Inflammatory macrophage (primary cell): ENCODE results near the gene DCUN1D4.
"Not testable (repeated sequence)": the region's sequence is repeated elsewhere in the genome, so short reads cannot be mapped to it uniquely, and the experiment has no call there.

Experiments
- DNase-seq, 2 donors: peaks; one replicate each; pipeline ENCODE4 v3.0.0-alpha.2; 2020 to 2022

DCUN1D4 gene

DNA sequence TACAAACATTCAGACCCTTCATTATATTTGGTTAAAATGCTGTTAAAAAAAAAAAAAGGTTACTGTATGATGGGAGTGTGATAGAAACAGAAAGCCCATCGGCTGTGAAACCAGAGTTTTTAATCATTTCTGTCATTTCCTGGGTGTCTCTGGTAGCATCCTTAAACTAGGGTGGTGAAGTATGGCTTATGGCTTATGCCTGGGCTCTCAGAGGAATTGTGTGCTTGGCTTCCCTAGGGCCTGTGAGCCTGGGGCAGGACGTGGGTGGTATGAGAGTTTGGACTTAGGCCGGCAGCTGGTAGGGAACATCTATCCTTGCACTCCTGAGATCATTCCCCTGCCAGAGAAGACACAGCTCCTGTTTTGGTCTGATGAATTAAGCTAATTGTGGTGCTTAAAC is 52.2 kb downstream of the DCUN1D4 start:
- DNase-seq, result no peak

DNA sequence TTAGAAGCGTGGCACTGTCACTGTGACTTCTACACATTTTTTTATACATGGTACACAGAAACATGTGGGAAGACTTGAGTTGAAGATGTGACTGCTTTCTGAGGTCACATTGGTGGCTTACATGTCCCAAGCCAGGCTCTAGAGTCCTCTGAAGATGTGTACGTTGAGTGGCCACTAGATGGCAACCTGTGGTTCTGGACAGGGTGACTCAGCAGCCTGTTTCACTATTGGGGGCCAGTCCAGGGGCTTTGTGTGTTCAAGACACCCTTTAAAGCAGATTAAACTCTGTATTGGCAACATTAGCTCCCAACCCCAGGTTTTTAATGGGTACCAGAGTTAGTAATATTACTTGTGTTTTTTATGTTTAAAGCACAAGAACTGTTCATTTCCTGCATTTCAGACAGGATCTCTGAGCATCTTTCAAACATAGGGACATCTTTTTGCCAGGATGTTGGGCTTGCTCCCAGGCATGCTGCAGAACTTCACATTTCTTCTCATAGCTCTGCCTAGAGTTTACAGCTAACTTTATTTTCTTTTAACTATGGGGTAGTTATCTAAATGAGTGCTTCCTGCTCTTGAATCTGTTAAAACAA is 53.0 kb downstream of the DCUN1D4 start:
- peak; percentile 60 to 72 for DNase-seq

DNA sequence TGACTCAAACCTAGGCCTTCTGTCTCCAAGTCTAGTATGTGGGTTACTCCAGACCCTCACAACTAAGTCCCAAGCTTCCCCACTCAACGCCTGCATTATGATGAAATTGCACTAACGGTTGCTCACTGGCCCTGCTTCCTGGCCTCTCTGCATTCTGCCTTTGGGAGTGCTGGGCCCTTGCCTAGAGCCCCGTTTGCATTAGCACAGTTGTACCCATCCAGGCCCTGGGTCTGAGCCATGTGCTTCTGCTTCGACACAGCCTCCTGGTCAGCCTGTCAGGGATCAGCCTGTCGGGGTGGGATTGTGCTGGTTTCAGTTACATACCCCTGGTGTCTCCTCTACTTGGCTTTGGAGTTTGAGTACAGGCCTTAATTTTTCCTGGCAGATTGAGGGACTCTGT is 58.4 kb downstream of the DCUN1D4 start:
- no peak for DNase-seq

DNA sequence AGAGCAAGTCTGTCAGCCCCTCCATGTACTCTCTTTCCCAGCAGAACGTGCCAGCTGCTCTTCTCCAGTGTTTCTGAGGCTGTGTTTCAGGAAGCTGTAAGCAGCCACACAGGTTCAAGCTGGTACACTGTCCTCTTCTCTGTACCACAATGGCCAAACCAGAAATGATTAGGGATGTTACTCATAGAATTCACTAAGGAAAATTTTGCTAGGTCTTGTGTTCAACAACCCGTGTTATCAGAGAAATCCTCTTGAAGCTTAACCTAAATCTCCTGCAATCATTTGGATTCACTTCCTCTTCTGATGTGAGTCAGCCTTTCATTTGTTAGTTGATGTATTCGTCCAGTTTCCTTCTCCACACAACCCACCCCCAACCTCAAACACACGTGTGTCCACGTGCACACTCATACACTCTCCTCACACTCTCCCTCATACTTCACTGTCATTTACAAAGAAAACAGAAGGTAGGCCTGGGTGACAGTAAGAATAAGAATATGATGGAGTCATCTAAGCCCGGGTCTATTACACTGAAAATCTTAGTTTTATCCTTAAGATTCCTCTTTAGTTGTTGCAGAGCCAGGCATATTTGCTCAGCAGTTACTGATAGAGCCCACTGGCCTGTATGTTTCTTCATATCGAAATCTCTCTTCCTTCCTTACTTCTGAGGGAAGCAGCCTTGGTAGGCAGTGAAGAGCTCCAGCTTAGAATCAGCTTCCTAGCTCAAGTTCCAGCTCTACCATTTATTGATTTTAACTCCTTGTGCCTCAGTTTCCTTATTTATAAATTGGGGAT is 63.4 kb downstream of the DCUN1D4 start:
- peak; percentile 72 to 80 for DNase-seq

DNA sequence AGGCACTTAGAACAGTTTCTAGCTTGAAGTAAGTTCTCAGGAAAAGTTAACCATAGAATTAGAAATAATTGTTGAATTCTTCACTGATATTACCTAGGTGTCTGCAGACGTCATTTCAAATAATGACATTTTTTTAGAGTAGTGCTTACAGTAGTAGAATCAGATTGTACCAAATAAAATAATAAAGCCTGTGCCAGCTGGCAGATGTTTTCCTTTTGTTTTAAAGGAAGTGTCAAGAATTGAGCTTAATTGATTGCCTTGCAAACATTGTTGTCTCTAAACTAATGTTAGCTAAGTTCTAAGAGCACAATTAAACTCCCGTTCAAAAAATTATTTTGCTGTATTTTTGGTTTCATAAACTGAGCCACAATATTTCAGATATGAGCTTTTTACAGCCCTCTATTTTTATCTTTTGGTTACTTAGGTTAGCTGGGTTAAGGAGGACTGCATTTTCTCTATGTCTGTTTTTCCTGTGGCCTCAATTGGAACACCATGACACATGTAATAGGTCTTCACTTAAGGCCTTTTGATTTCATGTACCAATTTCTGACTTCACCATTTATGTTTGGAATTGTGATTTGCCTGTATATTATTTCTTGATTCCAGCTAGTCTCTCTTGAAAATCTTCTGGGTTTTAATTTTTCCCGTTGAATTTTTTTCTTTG is 64.2 kb downstream of the DCUN1D4 start:
- no peak for DNase-seq

DNA sequence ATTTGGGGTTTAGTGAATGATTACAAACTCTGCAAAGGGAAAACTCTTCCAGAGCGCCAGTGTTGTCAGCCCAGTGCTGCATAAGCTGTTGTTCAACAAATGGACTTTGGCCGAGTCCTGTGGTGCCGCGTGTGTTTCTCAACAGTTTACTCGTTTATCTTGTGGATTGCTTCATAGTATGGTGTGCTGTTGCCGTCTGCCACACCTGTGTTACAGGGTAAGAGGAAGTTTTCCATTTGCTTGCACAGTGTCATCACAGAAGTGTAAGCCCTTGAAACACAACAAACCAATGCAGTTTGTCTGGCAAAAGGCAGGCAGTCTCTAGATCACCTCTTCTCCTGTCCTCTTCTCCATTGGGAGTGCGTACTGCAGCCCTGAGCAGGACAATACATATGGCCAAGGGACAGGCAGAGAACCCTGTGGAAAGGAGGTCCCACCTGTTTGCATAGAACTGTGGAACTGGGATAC is 66.3 kb downstream of the DCUN1D4 start:
- no peak for DNase-seq

DNA sequence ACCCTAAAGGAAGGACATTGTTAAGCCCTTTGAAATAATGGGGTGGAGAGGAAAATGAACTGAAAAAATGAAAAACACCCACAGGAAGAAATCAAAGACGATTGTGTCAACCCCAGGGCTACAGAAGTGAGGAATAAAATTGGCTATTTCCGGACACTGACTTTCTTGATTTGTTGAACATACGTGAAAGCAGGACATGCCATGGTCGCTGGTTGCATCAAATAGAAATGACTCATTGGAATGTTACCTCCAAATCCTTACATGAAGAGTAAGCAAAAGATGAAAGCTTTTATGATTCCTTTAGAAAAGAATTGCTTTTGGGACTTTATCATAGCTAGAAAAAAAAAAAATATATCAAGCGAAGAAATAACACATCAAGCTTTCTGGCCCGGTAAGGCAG is 75.3 kb downstream of the DCUN1D4 start:
- DNase-seq, result no peak

DNA sequence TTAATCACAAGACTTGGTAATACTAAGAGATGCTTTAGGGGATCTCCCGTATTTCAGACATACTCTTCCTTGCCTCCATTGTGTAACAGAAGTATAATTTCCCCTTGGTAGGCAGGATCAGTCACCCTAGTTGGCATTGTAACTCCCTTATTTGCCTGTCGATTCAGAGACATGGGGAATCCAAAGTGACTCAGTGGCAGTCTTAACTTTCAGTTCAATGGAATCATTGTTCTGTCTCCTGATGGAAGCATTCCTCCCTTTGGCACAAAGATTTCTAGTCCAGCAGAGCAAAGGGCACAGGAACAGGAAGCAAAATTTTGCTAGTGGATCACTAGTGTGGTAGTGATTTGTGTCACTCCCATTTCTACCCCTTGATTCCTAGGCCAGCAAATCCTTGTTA is 80.4 kb downstream of the DCUN1D4 start:
- DNase-seq, result no peak

DNA sequence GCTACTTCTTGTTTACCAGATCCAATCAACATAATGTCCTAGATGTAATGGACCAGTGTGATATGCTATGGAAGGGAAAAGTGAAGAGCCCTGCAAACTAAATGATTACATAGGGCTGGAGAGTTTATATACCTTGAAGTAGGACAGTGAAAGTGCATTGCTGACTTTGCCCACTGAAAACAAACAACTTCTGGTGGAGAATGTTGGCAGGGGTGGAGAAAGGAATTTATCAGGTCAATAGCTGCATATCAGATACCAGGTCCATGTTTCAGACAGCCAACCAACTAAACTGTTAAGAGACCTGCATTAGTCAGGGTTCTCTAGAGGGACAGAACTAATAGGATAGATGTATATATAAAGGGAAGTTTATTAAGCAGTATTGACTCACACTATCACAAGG is 82.4 kb downstream of the DCUN1D4 start:
- peak in 1 of 2 donors; percentile 3 for DNase-seq

DNA sequence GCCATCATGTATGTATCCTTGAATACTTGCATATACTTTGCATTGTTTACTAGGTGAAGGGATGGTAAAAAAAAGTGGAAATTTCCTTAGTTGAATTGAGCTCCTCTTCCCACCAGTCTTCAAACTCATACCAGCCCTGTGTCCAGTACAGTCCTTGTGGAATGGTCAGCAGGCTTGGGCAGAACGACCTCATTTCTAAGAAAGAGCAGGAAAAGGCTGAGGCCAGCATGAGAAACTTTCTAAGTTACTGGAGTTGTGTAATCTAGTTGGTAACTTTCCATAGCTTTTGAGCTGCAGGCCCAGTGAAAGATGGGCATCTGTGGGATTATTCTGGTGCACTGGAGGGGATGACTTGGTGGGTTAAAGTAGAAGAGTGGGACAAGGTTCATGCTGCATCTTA is 87.6 kb downstream of the DCUN1D4 start:
- no peak for DNase-seq

DNA sequence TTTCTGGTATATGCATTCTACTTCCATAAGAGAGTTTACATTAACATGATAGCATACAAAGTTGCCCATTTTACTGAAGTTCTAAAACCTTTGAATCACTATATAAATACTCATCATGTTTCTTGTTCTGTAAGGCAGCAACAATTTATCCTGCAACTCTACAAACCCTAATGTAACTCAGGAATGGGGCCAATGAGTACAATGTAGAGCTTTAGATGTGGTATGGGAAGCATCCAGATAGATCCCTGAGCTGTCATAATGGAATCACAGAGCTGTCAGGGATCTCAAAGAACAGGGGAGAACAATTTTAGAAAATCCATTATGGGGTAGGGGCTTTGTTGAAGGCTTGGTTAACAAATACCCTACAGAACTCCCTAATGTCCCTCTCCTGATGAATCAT is 88.5 kb downstream of the DCUN1D4 start:
- no peak for DNase-seq

DNA sequence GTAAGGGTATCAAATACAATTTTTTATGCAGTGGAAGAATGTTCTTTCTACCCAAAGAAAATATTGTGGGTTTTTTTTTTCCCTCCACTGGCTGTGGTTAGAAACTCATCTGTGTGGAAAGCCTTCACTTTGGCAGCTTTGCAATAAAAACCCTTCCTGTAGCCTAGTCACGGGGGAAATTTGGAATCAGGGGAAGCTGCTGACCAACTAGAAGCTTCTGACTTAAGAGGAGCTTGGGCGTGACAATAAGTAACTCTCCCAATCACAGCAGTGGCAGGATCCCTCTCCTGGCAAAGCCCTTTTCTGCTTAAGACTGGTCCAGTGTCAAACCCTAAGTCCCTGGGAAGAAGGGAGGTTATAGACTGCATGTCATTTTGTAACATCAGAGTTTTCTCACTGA is 89.3 kb downstream of the DCUN1D4 start:
- DNase-seq, result no peak

DNA sequence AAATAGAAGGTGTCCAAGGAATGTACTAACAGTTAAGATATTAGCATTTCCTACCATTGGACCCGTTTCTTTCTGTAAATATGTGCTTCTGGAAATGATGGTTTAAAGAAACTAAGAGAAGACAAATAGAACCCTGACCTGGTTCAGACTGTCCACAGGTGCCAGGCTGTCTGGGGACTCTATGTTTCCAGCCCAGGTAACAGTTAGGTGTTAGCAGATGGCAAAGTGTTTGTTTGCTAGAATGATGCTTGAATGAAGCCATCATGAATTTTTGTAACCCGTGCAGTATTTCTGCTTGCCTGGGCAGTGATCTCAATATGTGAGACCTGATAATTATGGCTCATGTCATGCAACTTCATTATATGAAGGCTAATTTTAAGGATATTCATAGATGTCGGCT is 89.7 kb downstream of the DCUN1D4 start:
- DNase-seq, result no peak

DNA sequence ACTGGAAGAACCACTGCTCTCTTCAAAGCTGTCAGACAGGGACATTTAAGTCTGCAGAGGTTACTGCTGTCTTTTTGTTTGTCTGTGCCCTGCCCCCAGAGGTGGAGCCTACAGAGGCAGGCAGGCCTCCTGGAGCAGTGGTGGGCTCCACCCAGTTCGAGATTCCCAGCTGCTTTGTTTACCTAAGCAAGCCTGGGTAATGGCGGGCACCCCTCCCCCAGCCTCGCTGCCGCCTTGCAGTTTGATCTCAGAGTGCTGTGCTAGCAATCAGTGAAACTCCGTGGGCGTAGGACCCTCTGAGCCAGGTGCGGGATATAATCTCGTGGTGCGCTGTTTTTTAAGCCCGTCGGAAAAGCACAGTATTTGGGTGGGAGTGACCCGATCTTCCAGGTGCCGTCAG is 97.5 kb downstream of the DCUN1D4 start:
- DNase-seq, result not testable (repeated sequence)

DNA sequence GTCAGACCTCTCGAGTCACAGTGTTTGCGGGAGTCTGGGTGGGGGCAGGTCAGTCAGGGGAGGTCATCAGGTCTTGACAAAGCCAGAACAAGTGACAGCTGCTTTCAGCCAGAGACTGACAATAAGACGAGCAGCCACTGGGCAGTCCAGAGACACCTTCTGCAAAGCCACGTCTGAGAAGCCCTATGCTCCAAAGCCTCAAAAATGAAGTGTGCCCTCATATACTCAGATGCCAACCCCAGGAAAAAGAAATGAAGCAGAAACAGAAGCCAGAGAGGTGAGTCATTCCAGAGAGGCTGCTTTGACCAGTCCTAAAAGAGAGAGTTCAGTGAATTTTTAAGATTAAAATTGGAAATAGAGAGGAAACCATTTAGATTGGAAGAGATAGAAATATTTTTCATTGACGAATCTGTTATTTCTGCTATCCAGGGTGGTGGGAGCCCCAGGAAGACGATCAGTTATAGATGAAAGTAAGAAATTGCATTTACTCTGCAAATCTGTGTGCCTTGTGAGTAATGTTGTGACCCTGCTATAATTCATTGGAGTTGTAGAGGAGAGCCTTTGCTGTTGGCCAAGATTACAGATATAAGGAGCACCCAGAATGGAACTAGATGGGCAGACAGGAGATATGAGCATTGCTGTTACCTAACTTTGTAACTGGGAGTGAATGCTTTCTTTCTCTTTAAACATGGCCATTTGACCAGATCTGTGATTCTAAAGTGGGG is 99.3 kb downstream of the DCUN1D4 start:
- DNase-seq, result no peak

DNA sequence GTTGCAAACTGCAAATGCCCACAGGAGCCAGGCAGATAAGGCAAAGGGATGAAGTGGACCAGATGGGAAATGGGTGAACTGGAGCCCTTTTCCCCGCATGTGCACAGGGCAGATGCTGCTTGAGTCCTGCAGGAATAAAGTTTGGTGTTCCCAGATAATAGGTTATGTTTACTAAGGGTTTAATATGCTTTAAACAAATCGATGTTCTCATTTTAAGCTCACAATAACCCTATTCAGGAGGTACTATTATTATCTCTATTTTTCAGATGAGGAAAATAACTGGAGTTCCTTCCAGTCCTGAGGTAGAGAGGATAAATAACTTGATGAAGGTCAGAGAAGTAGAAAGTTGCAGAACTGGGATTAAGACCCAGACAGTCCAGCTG is 99.9 kb downstream of the DCUN1D4 start:
- no peak for DNase-seq

DNA sequence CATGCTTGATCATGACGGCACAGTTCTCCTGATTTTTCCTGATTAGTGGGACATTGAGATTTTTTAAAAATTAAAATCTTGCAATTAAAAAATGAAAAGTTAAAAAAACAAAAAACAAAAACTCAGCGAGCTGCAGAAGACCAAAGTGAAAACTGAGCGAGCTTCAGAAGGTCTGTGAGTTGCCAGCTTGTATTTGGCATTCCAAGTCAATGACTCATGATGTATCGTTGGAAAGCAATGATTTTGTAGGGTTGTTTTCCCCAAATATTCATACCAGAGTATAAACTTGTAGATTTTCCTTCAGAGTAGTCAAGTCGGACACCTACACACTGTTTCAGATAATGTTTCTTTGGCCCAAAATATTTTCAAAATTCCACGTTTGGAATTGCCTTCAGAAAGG is 100.3 kb downstream of the DCUN1D4 start:
- no peak for DNase-seq

DNA sequence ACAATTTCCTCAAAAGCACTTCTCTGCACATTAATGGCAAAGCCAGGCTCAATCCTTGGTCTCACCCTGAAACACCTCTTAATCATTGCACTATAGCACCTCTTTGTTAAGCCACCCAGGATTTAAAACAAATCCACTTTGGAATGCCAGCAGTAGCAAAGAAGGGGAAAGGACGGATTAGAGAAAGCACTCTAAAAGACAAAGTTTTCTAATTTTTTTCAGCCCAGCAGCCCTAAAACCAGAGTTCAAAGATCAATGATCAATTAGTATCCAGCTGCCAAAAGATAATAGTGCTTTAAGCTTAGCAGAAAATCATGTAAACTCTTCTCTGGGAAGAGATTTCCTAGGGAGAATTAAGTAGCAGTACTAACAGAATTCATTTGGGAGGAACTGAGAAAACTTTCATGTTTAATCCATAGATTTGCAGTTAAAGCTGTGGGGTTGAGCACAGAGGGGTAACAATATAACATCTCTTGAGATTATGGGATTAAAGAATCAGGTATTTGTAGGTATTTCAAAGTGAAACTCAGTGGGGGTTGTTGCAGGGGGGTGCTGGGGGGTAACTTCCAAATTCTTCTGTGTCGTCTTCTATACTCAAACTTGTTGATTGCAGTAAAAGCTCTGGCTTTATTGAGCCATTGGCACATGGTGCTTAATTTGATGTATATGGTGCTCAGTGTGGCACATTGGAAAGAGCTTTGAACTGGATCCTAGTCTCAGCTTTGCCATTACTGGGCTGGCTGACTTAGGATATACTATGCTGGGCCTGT is 115.4 kb downstream of the DCUN1D4 start:
- DNase-seq, result no peak

DNA sequence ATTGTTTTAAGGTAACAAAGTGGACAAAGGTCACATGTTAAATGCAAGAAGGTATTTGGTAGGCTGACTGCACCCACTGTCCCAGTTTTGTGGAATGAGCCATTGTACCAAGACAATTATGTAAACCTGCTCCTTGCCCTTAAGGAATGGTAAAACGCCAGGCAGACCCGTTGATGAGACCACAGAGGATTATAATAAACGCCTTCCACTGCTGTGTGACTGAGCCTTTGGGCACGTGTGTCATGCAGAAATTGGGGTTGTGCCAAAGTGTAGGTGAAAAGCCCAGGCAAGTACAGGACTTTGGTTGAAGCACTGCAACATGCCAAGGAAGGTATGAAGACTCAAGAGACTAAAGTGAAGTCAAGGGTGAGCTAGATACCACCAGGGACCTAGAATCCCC is 117.5 kb downstream of the DCUN1D4 start:
- no peak for DNase-seq

DNA sequence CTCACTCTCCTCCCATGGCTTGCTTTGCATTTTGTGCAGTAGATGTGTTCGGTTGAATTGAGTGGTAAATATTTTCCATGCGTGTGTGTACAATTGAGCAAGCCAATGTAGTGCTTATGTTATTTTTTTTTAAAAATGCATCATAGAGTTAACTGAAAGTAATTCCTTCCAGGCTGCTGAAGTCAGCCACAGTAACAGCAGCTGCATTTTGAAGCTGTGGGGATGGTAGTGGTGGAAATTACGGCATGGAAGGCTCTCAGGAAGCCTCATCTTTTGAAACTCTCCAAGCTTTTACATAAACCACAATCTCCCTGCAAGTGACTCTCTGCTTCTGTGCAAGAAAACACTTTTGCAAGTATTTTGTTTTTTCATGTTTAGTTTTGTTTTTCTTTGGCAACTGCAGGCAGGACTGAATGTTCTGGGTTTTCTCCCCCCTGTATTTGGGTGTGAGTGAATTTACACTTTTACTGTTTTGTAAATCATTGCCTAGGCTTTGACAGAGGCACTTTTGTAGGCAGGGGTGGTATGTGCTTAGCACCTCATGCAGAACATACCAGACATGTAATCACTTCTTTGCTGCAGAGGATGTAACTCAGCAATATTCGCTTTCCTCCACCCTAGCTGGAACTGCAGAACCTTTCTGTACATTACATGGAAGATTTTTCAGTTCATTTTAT is 121.0 kb downstream of the DCUN1D4 start:
- no peak for DNase-seq

DNA sequence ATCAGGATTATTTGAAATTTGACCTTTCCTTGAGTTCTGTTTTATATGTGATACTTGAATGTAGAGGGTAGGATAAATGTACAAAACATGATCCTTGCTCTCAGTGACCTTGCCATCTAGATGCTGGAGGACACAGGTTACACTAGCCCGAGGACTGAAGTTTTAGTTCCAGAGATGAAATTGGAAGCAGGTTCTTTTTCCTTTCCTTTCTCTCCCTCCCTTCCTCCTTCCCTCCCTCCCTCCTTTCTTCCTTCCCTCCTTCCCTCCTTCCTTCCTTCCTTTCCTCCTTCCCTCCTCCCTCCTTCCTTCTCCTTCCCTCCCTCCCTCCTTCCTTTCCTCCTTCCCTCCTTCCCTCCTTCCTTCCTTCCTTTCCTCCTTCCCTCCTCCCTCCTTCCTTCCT is 122.9 kb downstream of the DCUN1D4 start:
- no peak for DNase-seq
